HL-60/S4 treated with phorbol 12-myristate 13-acetate at 8.2 ng/mL for 4 days and 3 days (cell line): Measurements from ENCODE around the gene CDC16.

ENCODE experiments used
- in situ Hi-C: fragments of 300-500 bp; cut with MboI; formaldehyde crosslinking; loops from 2 replicates; pipeline ENCODE4 v1.15.0; 2022; ENCODE audit warnings: low sequenced_read_pairs

The CDC16 gene

GRCh38 chr13:114296448-114296847 lies 61.8 kb downstream of the CDC16 start:
- in situ Hi-C loops = no loop called here

GRCh38 chr13:114296902-114297301 lies 62.2 kb downstream of the CDC16 start:
- in situ Hi-C loops = no loop called here

GRCh38 chr13:114298866-114299265 lies 64.2 kb downstream of the CDC16 start:
- in situ Hi-C loops = no loop called here

- in situ Hi-C loops = no loop called here
Measured at GRCh38 chr13:114299604-114300305, 65.1 kb downstream of the CDC16 start.

GRCh38 chr13:114303700-114304327 lies 69.1 kb downstream of the CDC16 start:
- in situ Hi-C loops = no loop called here

GRCh38 chr13:114304346-114305034 lies 69.8 kb downstream of the CDC16 start:
- in situ Hi-C loops = no loop called here

- in situ Hi-C loops = no loop called here
Measured at GRCh38 chr13:114309086-114309485, 74.4 kb downstream of the CDC16 start.

- in situ Hi-C loops = no loop called here
Measured at GRCh38 chr13:114309806-114310410, 75.2 kb downstream of the CDC16 start.

GRCh38 chr13:114310956-114311355 lies 76.3 kb downstream of the CDC16 start:
- in situ Hi-C loops = no loop called here

- in situ Hi-C loops = no loop called here
Measured at GRCh38 chr13:114311387-114311786, 76.7 kb downstream of the CDC16 start.

- in situ Hi-C loops = no loop called here
Measured at GRCh38 chr13:114311908-114312307, 77.2 kb downstream of the CDC16 start.

- in situ Hi-C loops = no loop called here
Measured at GRCh38 chr13:114313061-114313860, 78.6 kb downstream of the CDC16 start.

GRCh38 chr13:114314074-114314912 lies 79.6 kb downstream of the CDC16 start, which contains the start of gene CHAMP1:
CHAMP1 (plus strand) TSS chr13:114314503; CDS start chr13:114323843, 9,340 bp downstream.
- in situ Hi-C loops = no loop called here

- in situ Hi-C loops = no loop called here
Measured at GRCh38 chr13:114315074-114315785, 80.5 kb downstream of the CDC16 start.

- in situ Hi-C loops = no loop called here
Measured at GRCh38 chr13:114318624-114319023, 83.9 kb downstream of the CDC16 start.

GRCh38 chr13:114319441-114319913 lies 84.8 kb downstream of the CDC16 start:
- in situ Hi-C loops = no loop called here

- in situ Hi-C loops = no loop called here
Measured at GRCh38 chr13:114320065-114320464, 85.4 kb downstream of the CDC16 start.

- in situ Hi-C loops = no loop called here
Measured at GRCh38 chr13:114321256-114321655, 86.6 kb downstream of the CDC16 start.
